Effector memory CD4-positive, alpha-beta T cell (primary cell): ENCODE results near the gene ZRANB2.
A peak's percentile ranks its signal among the peaks of the same experiment; 100 is the strongest.

Experiments used
- DNase-seq, 3 donors: peaks; one replicate each; pipeline ENCODE4 v3.0.0-alpha.2; 2020
- H3K27ac ChIP-seq: 2 replicates; pipeline ENCODE4 v1.7.0; 2013; ENCODE audit warnings: mild to moderate bottlenecking, low read length, moderate library complexity; ENCODE audit not compliant: insufficient read depth, poor library complexity, severe bottlenecking
- H3K27me3 ChIP-seq: replicated peaks from 2 replicates; pipeline ENCODE4 v1.7.0; 2013; ENCODE audit warnings: mild to moderate bottlenecking, low read length; ENCODE audit not compliant: insufficient read depth, control insufficient read depth, poor library complexity, severe bottlenecking
- H3K36me3 ChIP-seq: 2 replicates; pipeline ENCODE4 v1.7.0; 2013; ENCODE audit warnings: mild to moderate bottlenecking, low read length, moderate library complexity; ENCODE audit not compliant: control insufficient read depth, insufficient read depth
- H3K4me1 ChIP-seq: 2 replicates; pipeline ENCODE4 v1.7.0; 2013; ENCODE audit warnings: low read length, mild to moderate bottlenecking; ENCODE audit not compliant: control insufficient read depth, insufficient read depth, poor library complexity, severe bottlenecking
- H3K4me3 ChIP-seq: 2 replicates; pipeline ENCODE4 v1.7.0; 2013; ENCODE audit warnings: low read length, low read depth, mild to moderate bottlenecking; ENCODE audit not compliant: insufficient read depth, poor library complexity, severe bottlenecking
- H3K9me3 ChIP-seq: 2 replicates; pipeline ENCODE4 v1.7.0; 2013; ENCODE audit warnings: mild to moderate bottlenecking, low read length, moderate library complexity; ENCODE audit not compliant: control insufficient read depth

Gene ZRANB2

DNA sequence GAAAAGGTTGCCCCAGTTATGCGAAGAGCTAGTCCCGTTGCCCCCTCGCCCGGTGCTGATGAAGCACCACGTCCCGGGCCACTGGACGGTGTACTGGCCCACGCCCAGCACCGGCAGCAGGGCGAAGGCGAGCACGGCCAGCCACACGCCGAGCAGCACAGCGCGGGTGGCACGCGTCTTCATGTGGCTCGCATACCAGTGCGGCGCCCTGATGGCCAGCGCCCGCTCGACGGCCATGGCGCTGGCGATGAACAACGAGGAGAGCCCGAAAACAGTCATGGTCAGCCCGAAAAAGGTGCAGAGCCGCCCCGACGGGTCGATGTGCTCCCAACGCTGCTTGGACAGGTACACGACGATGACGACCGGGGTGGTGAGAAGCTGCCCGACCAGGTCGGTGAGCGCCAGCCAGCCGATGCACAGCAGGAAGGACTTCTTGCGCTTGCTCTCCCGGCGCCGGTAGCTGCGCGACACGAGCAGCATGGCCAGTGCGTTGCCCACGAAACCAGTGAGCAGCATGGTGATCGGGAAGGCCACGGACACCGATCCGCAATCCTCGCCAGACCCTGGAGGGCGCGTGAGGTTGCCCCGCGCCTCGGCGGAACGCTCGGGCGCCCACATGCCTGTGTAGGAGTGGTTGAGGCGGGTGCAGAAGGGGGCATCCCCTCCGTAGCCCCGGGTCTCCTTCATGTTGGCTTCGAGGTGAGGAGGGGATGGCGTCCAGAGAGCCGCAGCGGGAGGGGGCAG is 33.8 kb downstream of the ZRANB2 start:
- H3K27ac ChIP-seq, result no peak overlapping the region
- peaks cover 26% of the 10 kb centered on the region for H3K27me3 ChIP-seq
- DNase-seq, result no peak

DNA sequence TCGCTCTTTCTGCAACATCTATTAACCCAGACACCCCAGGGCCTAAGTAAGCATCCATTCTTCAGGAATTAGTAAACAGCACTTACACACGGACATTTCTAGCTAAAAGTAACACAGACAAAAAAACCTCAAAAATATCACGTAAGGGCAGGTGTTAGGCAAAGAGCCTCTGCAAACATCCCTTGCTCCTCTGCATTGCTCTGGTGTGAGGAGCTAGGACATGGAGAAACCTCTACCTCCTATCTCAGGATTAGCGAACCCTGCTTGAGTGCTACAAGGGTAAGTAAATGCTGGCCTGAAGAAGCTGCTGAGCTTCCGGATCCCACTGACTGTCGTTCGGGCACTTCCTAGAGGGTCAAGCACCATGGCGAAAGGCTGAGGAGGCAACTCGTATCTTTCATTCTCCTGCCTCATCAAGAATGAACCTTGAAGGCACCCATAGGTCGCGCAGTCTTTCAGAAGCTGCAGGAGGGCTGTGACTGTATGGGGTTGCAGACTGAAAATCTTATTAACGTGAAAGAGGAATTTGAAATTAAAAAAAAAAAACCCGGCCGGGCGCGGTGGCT is 35.3 kb downstream of the ZRANB2 start:
- no peak overlapping the region for H3K4me3 ChIP-seq
- no peak overlapping the region for H3K27ac ChIP-seq
- H3K36me3 ChIP-seq, result no peaks in the 10 kb centered on the region
- H3K4me1 ChIP-seq, result peaks cover 16% of the 10 kb centered on the region
- no peak for DNase-seq
- H3K9me3 ChIP-seq, result no peaks in the 10 kb centered on the region
- peaks cover 26% of the 10 kb centered on the region for H3K27me3 ChIP-seq

More for the DNA sequence above, 33.8 kb downstream of the ZRANB2 start:
- H3K36me3 ChIP-seq, result no peaks in the 10 kb centered on the region
- H3K4me1 ChIP-seq, result peaks cover 16% of the 10 kb centered on the region
- no peaks in the 10 kb centered on the region for H3K9me3 ChIP-seq
- H3K4me3 ChIP-seq, result peak overlapping the region; percentile 60

DNA sequence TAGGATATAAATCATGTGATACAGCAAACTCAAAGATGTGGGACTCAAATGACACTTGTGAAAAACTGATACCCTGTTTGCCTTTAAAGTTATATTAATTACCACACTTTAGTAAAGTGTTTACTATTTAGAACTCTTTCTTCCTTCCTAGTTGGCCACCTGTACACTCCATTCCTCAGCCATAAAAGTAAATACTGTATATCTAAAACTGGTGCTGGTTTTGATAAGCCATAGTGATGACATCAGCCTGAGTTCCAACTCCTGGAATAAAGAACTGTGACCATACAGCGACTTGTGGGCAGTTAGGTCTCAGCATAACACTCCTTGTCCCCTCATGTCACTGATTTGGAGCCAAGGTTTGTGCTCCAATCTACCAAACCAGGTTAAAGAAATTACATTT is 36.0 kb downstream of the ZRANB2 start:
- H3K27ac ChIP-seq, result no peak overlapping the region
- H3K9me3 ChIP-seq, result no peaks in the 10 kb centered on the region
- H3K27me3 ChIP-seq, result peaks cover 26% of the 10 kb centered on the region
- peaks cover 16% of the 10 kb centered on the region for H3K4me1 ChIP-seq
- no peak for DNase-seq
- H3K36me3 ChIP-seq, result no peaks in the 10 kb centered on the region
- H3K4me3 ChIP-seq, result no peak overlapping the region

DNA sequence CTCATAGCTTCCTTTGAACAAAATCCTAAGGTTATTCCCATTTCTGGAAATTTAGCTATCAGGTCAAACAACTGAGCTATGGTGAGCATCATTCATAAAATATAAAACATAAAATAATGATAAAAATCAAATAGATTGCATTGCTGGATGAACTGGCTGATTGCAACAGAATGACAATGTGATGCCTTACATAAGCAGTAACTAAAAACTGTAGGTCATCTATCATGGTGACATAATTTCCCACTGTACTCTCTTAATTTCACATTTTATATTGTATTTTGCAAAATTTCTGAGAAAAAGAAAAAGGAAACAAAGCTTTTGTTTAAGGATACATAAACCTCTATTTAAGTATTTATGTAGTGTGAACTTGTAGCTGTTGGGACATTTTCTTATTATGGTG is 37.8 kb downstream of the ZRANB2 start:
- no peaks in the 10 kb centered on the region for H3K36me3 ChIP-seq
- no peaks in the 10 kb centered on the region for H3K9me3 ChIP-seq
- H3K4me1 ChIP-seq, result peaks cover 16% of the 10 kb centered on the region
- H3K27me3 ChIP-seq, result peaks cover 19% of the 10 kb centered on the region
- no peak for DNase-seq
- no peak overlapping the region for H3K27ac ChIP-seq
- H3K4me3 ChIP-seq, result no peak overlapping the region

DNA sequence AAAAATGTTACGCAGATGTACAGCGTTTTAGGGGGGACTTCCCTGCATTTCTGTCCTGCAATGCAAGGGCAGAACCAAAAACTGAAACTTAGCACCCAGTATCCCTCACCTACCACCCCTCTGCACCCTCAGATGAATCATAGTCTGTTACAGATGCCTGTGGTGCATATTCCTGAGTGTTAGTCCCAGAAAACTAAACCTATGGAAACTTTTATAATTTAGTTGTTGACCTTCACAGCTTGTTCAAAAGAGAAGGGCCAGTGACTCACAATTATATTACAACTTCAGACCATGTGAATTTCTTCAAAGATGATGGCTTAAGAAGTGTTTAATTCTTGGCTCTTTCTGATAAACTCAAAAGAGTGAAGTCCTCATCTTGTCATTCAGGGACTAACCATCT is 39.0 kb downstream of the ZRANB2 start:
- no peak for DNase-seq
- Histone ChIP-seq H3K36me3 (no peaks in the 10 kb centered on the region), H3K4me3 (no peak overlapping the region), H3K4me1 (peaks cover 5% of the 10 kb centered on the region), H3K27ac (no peak overlapping the region), H3K27me3 (peaks cover 9% of the 10 kb centered on the region), H3K9me3 (no peaks in the 10 kb centered on the region)

DNA sequence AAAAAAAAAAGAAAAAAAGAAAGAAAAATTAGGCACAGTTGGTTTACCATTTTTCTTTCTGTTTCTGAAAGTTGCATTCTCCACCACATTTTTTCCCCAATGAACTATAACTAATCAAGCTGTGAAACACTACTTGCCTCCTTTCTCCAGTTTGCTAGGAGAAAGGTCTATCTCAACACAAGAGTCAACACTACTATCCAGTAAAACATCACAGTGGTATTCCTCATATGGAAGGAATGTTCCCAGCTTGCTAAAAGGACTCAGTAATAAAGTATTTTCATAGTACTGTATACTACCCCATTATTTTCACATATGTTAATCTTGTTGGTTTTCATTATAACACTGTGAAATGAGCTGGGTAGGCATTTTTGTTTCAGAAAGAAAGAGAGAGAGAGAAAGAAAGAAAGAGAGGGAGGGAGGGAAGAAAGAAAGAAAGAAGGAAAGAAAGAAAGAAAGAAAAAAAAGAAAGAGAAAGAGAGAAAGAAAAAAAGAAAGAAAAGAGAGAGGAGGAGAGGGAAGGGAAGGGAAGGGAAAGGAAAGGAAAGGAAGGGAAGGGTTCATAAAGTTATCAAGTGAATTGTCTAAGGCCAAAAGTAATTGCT is 41.1 kb downstream of the ZRANB2 start:
- Histone ChIP-seq H3K27ac (no peak overlapping the region), H3K9me3 (no peaks in the 10 kb centered on the region), H3K4me3 (no peak overlapping the region), H3K27me3 (no peaks in the 10 kb centered on the region), H3K4me1 (no peaks in the 10 kb centered on the region), H3K36me3 (no peaks in the 10 kb centered on the region)
- no peak for DNase-seq

DNA sequence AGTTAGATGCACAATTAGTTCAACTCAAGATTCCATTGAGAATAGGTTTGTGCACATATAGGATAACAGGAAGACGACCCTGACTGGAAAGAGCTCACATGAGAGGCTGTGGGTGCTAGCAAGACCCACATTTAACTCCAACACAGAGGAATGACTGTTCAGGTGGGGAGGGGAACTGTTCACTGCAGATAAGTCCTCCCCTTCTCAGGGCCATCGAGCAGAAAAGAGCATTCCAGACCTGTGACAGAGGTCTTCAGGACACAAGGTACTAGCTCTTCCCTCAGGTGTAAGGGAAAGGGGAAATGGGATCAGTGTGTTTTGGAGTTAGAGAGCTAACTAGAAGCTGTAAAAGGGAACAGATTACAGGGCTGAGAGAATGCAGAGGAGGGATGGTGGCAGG is 41.9 kb downstream of the ZRANB2 start:
- no peak for DNase-seq
- H3K27ac ChIP-seq, result no peak overlapping the region
- no peaks in the 10 kb centered on the region for H3K4me1 ChIP-seq
- H3K27me3 ChIP-seq, result no peaks in the 10 kb centered on the region
- no peak overlapping the region for H3K4me3 ChIP-seq
- no peaks in the 10 kb centered on the region for H3K9me3 ChIP-seq
- H3K36me3 ChIP-seq, result no peaks in the 10 kb centered on the region

DNA sequence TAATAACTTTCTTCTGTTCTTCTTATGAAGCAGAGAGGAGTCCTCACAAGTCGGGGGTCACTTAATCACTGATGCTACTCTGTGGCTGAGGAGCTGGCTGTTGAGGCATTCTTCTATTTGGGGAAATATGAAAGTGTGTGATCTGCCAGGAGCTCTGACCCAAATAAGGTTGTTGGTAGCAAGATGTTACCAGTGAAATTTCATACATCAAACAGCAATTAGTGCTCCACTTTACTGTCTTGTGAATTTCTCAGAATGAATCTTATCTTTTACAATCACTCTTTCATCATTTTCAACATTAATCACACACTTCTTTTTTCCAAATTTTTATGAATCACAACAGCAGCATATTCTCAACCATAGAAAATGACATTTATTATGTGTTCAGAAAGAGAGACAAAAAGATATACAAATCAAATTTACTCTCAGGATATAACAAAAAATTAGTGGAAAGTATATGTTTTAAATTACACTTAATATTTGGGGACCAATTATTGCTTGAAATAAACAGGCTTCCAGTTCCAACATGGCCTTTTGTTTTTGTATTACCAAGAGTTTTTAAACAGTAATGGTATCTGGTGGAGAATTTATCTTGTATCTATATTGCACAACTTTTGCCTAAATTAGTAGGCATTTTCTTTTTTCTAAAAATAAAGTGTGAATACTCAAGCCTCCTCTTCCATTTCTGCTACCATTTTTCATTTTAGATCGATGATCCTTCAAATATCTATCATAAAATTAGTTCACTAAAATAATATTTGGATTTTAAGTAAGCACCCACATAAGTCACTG is 42.8 kb downstream of the ZRANB2 start:
- Histone ChIP-seq H3K4me3 (no peak overlapping the region), H3K36me3 (no peaks in the 10 kb centered on the region), H3K27me3 (no peaks in the 10 kb centered on the region), H3K9me3 (no peaks in the 10 kb centered on the region), H3K4me1 (no peaks in the 10 kb centered on the region), H3K27ac (no peak overlapping the region)
- DNase-seq, result no peak

DNA sequence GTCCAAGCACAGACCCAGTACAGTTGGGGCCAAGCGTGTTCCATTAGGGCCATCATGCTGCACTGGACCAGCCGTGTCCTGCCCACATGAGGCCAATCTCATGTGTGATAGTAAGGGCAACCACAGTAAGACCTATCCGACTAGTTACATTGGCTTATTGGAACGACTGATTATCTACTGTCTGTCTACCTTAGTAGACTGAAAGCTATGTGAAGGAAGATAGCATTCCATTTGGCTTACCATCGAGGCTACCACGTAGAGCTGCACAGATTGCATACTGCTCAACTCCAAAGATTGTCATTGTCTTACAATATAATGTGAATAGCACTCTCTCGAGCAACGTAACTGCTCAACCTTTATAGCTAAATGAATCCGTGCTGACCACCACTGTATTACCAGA is 43.8 kb downstream of the ZRANB2 start:
- DNase-seq, result no peak
- Histone ChIP-seq H3K9me3 (no peaks in the 10 kb centered on the region), H3K36me3 (no peaks in the 10 kb centered on the region), H3K27ac (no peak overlapping the region), H3K4me1 (no peaks in the 10 kb centered on the region), H3K27me3 (no peaks in the 10 kb centered on the region), H3K4me3 (no peak overlapping the region)

DNA sequence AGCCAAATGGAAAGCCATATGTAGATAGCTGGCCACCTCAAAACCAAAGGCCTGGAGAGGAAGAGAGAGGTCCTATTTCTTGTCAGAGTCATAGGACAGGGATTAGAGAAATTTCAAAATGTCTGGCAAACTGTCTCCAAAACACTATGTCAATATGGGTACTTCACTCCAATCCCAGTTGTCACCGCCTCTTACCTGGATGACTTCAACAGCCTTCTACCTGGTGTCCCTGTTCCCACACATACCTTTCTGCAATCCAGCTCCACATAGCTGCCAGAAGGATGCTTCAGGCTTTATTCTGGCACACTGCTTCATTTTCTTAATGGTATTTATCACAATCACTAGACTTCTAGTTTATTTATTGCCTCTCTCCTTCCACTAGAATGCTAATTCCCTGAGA is 47.7 kb downstream of the ZRANB2 start:
- DNase-seq, result no peak
- Histone ChIP-seq H3K27ac (no peak overlapping the region), H3K27me3 (no peaks in the 10 kb centered on the region), H3K36me3 (no peaks in the 10 kb centered on the region), H3K4me3 (no peak overlapping the region), H3K9me3 (no peaks in the 10 kb centered on the region), H3K4me1 (no peaks in the 10 kb centered on the region)
